ENCODE measurements around the gene PLCD1. TPM values are rescaled to one million over a fixed set of nuclear protein-coding genes. Genes with fewer than 3 reads are reported as not detected.
"Not testable (repeated sequence)": the region's sequence is repeated elsewhere in the genome, so short reads cannot be mapped to it uniquely, and the experiment has no call there.

PLCD1 gene
- total RNA-seq, 1 donor from 2014 or later = 23.3 TPM

DNA sequence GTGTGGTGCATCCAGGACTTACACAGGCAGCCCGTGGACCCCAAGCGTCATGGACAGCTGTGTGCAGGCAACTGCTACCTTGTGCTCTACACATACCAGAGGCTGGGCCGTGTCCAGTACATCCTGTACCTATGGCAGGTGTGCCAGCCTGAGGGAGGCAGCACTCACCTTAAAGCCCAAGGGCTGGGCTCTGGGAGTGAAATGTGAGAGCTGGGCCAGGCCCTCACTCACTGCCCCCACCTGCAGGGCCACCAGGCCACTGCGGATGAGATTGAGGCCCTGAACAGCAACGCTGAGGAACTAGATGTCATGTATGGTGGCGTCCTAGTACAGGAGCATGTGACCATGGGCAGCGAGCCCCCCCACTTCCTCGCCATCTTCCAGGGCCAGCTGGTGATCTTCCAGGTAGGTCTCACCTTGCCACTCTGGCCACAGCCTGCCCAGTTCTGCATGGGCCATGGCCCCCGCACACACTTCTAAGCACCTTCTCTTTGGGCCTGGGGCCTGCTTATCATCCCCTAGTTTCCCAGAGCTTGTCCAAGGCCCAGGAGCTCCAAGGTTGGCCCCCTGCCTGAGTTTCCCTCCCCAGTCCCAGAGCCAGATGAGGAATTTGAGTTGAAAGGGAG is 27.9 kb downstream of the PLCD1 start:
- no peak for DNase-seq (ENCODE audit: low read depth, low spot score)

GRCh38 chr3:38000965-38001455 is 28.4 kb downstream of the PLCD1 start:
- DNase-seq (ENCODE audit: low read depth, low spot score) = no peak

- DNase-seq (ENCODE audit: low read depth, low spot score) = no peak
Measured at GRCh38 chr3:38000242-38000916, 29.1 kb downstream of the PLCD1 start.

DNA sequence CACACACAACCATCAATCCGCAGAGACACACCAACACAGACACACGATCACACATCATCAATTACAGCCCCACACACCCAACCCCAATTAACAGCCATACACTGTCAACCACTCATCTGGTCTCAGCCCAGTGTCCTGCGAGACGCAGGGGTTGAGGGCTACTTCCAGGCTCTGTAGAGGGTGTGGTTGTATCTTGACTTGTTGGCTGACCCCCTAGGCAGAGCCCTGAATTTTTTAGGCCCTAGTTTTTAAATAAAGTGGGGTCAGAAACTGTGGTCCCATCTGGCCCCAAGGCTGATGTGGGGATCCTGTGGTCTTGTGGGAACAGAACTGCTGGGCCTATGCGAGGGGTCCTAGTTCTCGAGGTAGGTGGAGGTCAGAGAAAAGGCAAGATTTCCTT is 29.6 kb downstream of the PLCD1 start:
- DNase-seq (ENCODE audit: low read depth, low spot score) = no peak

- DNase-seq (ENCODE audit: low read depth, low spot score) = no peak
Measured at GRCh38 chr3:37997791-37998370, 31.6 kb downstream of the PLCD1 start.

DNA sequence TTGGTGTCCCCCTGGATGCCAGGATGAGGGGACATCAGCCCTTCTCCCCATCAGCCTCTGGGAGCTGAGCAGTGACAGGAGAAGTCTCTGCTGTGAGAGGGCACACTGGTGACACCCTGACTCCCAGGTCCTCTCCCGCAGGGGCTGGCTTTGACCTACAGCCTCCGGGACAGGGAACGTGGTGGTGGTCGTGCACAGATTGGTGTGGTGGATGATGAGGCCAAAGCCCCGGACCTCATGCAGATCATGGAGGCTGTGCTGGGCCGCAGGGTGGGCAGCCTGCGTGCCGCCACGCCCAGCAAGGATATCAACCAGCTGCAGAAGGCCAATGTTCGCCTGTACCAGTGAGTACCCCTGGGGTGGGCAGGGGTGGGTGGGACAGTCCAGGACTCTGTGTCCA is 32.1 kb downstream of the PLCD1 start:
- no peak for DNase-seq (ENCODE audit: low read depth, low spot score)

DNA sequence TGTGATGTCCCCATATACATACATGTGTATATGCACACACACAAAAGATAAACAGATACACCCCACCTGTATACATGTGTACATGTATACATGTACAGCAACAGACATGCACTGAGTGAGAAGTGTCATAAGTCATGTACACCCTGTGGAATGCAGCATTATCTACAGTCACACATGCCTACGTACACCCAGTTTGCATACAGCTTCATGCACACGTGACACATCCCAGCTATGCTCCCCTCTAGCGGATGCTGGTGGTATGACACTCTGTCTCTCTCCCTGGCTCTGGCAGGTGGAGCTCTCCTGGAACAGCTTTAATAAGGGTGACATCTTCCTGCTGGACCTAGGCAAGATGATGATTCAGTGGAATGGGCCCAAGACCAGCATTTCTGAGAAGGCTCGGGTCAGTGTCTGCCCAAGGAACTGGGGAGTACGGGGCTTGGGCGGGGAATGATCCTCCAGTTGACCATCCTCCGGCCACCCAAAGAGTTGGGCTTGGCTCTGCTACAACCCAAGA is 32.6 kb downstream of the PLCD1 start:
- peak; percentile 48 for DNase-seq (ENCODE audit: low read depth, low spot score)

DNA sequence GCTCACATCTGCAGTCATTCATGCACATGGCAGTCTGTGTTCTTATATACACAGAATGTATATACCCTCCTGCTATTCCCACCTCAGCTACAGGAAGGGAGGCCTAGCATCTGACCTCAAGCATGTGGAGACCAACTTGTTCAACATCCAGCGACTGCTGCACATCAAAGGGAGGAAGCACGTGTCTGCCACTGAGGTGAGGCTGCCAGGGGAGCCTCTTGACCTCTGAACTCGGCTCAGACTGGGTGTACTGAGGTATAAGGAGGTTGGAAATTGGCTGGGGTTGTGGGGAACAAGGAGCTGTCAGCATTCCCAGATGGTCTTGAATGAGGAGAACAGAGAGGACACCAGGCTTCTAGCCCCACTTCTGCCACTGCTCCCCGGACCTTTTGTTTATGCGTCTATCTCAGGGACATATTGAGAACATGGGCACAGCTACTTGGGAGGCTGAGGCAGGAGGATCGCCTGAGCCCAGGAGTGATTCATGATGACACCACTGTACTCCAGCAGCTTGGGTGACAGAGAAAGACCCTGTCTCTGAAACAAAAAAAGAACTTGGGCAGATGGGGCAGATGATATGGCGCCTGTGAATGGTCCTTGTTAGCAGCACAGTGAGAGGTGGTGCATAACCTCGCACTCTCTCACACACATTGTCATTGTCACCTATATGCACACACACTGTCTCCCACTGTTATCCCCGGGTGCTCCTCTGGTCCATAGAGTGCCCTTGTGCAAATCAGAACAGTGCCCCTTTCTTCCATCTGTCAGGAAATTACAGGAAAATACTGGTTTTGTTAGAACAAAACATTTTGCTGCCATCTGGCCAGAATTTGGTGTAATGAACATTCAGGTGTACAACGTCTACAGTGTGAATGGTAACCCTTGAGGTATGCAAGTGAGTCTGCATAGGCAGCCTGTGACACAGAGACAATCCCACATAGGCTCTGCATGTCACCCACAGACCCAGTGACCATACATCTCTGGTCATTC is 33.5 kb downstream of the PLCD1 start:
- DNase-seq (ENCODE audit: low read depth, low spot score) = no peak

DNA sequence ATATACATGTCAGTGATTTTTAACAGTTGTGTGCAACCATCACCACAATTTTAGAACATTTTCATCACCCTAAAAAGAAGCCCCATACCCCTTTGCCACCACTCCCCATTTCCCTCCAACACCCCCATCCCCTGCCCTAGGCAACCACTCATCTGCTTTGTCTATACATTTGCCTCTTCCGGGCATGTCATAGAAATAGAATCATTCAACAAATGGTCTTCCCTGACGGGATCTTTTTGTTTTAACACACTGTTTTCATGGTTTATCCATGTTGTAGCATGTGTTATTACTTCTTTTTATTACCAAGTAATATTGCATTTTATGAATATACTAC is 34.8 kb downstream of the PLCD1 start:
- no peak for DNase-seq (ENCODE audit: low read depth, low spot score)

GRCh38 chr3:37993820-37994638 is 35.4 kb downstream of the PLCD1 start:
- peak; percentile 53 for DNase-seq (ENCODE audit: low read depth, low spot score)

DNA sequence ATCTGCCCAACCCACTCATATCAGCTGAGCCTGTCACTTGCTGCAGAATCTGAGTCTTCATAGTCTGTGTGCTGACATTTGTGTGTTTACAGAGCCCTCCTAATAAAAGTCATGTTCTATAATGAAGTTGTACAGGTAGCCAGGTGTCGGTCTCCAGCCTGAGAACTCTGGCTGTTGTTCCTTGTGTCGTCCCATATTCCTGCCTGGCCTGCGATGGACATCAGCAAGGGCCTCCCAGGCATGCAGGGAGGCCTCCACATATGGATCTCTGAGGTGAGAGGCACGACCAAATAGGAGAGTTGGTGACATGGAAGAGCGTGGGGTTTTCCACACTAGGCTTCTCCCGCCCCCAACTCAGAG is 36.0 kb downstream of the PLCD1 start:
- no peak for DNase-seq (ENCODE audit: low read depth, low spot score)

- DNase-seq (ENCODE audit: low read depth, low spot score) = no peak
Measured at GRCh38 chr3:37993067-37993455, 36.4 kb downstream of the PLCD1 start.

DNA sequence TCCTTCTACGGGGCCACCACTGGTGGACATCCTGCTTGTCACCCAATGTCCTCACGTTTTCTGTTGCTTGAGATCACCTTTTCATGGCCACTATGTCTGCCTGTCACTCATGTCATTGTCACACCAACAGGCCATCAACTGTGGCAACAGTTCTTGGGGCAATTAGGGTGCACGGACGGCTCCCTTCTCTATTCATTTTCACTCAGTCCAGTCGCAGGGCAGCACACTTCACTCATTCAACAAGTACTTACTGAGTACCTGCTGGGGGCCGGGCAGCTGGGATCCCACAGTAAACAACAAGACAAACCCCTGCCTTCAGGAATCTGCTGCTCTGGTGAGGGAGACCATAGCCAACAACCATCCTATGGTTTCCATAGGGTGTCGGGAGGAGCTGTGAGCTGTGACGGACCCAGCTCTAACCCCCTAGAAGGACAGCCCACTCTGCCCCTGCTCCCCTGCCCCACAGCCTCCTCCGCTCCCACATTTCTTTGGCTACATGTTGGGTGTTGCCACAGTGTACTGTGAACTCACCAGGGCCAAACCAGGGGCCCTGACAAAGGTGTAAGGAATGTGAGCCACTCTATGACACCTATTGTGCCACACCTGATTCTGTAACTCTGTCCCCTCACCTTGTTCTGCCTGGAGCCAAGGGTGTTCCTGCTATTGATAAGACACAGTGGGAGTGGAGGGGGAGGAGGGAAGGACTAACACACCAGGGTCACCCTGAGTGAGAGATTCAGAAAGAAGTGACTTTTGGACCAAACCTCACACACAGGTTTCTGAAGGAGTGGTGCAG is 37.0 kb downstream of the PLCD1 start:
- DNase-seq (ENCODE audit: low read depth, low spot score) = no peak

DNA sequence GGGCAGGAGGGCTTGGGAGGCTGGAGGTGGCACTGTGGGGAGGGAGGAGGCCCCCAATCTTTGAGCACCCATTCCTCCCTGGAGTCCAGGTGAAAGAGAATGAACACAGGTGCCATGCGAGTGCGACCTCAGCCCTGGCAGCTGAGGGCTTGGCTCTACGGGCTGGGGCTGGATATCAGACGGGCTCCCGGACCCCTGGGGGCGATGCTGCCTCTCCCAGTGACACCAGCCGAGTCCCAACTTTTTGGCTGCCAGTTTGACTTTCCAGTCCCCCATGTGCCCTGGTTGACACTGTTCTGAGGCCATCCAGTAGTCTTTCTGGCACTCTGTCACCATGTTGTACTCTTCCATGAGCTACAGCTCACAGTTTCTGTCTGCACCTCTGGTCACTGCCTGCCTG is 37.6 kb downstream of the PLCD1 start:
- DNase-seq (ENCODE audit: low read depth, low spot score) = no peak

GRCh38 chr3:37991109-37991508 is 38.3 kb downstream of the PLCD1 start:
- DNase-seq (ENCODE audit: low read depth, low spot score) = no peak

DNA sequence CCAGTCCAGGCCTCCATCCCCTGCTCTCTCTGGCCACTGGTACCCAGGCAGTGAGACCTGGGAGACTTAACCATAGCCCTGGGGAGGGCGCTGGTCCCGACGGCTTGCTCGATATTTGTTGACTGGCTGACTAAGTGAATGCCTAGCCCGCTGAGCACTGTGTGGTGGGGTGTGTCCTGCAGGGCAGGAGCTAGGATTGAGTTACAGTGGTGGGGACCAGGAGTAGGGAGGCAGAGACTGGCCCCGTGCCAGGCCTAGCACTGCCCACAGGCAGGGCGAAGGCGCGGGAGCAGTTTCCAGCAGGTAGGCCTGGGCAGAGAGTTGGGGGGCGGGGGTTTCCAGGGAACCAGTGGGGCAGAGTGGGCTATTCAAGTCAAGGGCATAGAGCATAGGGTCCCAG is 38.9 kb downstream of the PLCD1 start, which contains the start of gene VILL:
VILL (plus strand) TSS at position 260 of the 400 bp plus-strand sequence. CDS start 2,887 bp downstream, outside the sequence.
- no peak for DNase-seq (ENCODE audit: low read depth, low spot score)

GRCh38 chr3:37989821-37990480 is 39.5 kb downstream of the PLCD1 start:
- DNase-seq (ENCODE audit: low read depth, low spot score) = no peak

- DNase-seq (ENCODE audit: low read depth, low spot score) = no peak
Measured at GRCh38 chr3:37988931-37989525, 40.4 kb downstream of the PLCD1 start.

DNA sequence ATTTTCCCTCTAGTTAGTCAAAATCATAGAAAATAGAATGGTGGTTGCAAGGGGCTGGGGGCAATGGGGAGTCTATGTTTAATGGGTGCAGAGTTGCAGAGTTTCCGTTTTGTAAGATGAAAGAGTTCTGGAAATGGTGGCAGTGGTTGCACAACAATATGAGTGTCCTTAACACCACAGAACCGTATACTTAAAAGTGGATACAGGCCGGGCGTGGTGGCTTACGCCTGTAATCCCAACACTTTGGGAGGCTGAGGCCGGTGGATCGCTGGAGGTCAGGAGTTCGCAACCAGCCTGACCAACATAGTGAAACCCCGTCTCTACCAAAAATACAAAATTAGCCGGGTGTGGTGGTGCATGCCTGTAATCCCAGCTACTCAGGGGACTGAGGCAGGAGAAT is 41.1 kb downstream of the PLCD1 start:
- DNase-seq (ENCODE audit: low read depth, low spot score) = not testable (repeated sequence)
